Stimulated activated CD8-positive, alpha-beta memory T cell treated with anti-CD3 and anti-CD28 coated beads, Interleukin-4, amount 100 ng/mL, for 48 hours (primary cell): ENCODE measurements around the gene SCGB3A2.
"Not testable (repeated sequence)": the region's sequence is repeated elsewhere in the genome, so short reads cannot be mapped to it uniquely, and the experiment has no call there.

Experiments used
- DNase-seq: peaks from one replicate; pipeline ENCODE4 v3.0.0-alpha.2; 2020

Gene SCGB3A2

GRCh38 chr5:147863454-147864158 is 14.9 kb upstream of the SCGB3A2 start:
- no peak for DNase-seq

- DNase-seq: no peak
Measured at GRCh38 chr5:147869112-147869511, 9.4 kb upstream of the SCGB3A2 start.

GRCh38 chr5:147869892-147870291 is 8.6 kb upstream of the SCGB3A2 start:
- not testable (repeated sequence) for DNase-seq

GRCh38 chr5:147871980-147872549 is 6.4 kb upstream of the SCGB3A2 start:
- DNase-seq: not testable (repeated sequence)

GRCh38 chr5:147872744-147873435 is 5.6 kb upstream of the SCGB3A2 start:
- not testable (repeated sequence) for DNase-seq

GRCh38 chr5:147874118-147874875 is 4.2 kb upstream of the SCGB3A2 start:
- not testable (repeated sequence) for DNase-seq

- DNase-seq: no peak
Measured at GRCh38 chr5:147874910-147875367, 3.6 kb upstream of the SCGB3A2 start.

GRCh38 chr5:147876141-147876540 is 2.4 kb upstream of the SCGB3A2 start:
- DNase-seq: no peak

GRCh38 chr5:147876626-147877025 is 1.9 kb upstream of the SCGB3A2 start:
- no peak for DNase-seq

- DNase-seq: no peak
Measured at GRCh38 chr5:147879784-147880183, 1.3 kb downstream of the SCGB3A2 start.

- no peak for DNase-seq
Measured at GRCh38 chr5:147880487-147880886, 2.0 kb downstream of the SCGB3A2 start.

- no peak for DNase-seq
Measured at GRCh38 chr5:147882586-147883313, 4.2 kb downstream of the SCGB3A2 start.

- no peak for DNase-seq
Measured at GRCh38 chr5:147887026-147887627, 8.6 kb downstream of the SCGB3A2 start.

GRCh38 chr5:147887930-147888329 is 9.4 kb downstream of the SCGB3A2 start:
- no peak for DNase-seq

GRCh38 chr5:147892696-147893296 is 14.3 kb downstream of the SCGB3A2 start:
- DNase-seq: no peak

GRCh38 chr5:147893820-147894219 is 15.3 kb downstream of the SCGB3A2 start:
- no peak for DNase-seq

GRCh38 chr5:147895864-147896263 is 17.4 kb downstream of the SCGB3A2 start:
- no peak for DNase-seq

- no peak for DNase-seq
Measured at GRCh38 chr5:147898875-147899401, 20.4 kb downstream of the SCGB3A2 start.

- no peak for DNase-seq
Measured at GRCh38 chr5:147901599-147902039, 23.1 kb downstream of the SCGB3A2 start.

GRCh38 chr5:147902609-147903115 is 24.2 kb downstream of the SCGB3A2 start:
- DNase-seq: no peak

- DNase-seq: no peak
Measured at GRCh38 chr5:147904110-147904509, 25.6 kb downstream of the SCGB3A2 start.
